Upper lobe of left lung (tissue), 4 donors: ENCODE results near the gene MAMSTR.

Source experiments
- EP300 ChIP-seq, 4 donors: sonication (generic); formaldehyde crosslinking; IDR thresholded peaks; one replicate each; pipeline ENCODE4 v1.5.1; 2017; ENCODE audit warnings: antibody characterized with exemption in 4 of 4, control low read depth in 2 of 4
- POLR2A ChIP-seq, 4 donors: fragments of 450-650 bp; IDR thresholded peaks; one replicate each; pipeline ENCODE4 v1.5.1; 2016 to 2017; ENCODE audit warnings: antibody characterized with exemption in 4 of 4, mild to moderate bottlenecking in 2 of 4
- POLR2AphosphoS5 ChIP-seq, 2 donors: sonication (generic); formaldehyde crosslinking; IDR thresholded peaks; one replicate each; pipeline ENCODE4 v1.5.1; 2017; ENCODE audit warnings: antibody characterized with exemption in 2 of 2
- TF ChIP-seq, protein P1 (sequence below), 6 experiments: fragments of 450-650 bp in 4 of 6; fragments of 200-600 bp in 2 of 6; sonication (generic) in 2 of 6; IDR thresholded peaks; one replicate each; pipeline ENCODE4 v1.5.1; 2016 to 2019; ENCODE audit warnings: antibody characterized with exemption in 6 of 6

DNA sequence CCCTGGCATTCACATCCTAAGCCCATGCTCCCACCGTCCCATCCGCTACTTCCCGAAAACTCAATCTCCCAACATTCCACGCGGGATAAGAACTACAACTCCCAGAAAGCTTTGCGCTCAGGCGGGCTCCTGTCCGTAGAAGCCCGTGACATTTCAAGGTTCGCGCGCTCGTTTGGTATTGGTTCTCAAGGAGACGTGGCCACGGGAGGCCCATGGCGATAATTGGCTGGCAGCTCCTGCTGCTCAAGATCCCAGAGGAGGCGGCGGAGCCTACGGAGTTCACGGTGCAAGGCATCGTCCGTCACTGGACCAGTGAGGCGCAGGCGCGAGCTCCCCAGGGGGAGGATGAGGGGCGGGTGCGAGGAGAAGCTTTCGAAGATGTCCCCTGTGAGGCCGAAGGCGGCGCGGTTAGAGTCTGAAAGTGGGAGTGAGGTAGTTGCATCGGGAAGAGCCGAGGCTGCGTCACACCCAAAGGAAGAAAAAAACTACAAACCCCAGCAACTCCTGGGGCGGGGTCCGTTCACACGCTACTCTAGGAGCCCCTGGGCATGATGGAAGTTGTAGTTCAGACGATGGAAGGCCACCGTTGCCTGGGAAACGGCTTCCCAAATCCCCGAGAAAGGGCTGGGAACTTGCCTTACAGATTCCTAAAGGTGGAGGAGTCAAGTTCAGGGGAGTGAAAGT is 1.2 kb upstream of the MAMSTR start:
- TF ChIP-seq, protein P1, sequence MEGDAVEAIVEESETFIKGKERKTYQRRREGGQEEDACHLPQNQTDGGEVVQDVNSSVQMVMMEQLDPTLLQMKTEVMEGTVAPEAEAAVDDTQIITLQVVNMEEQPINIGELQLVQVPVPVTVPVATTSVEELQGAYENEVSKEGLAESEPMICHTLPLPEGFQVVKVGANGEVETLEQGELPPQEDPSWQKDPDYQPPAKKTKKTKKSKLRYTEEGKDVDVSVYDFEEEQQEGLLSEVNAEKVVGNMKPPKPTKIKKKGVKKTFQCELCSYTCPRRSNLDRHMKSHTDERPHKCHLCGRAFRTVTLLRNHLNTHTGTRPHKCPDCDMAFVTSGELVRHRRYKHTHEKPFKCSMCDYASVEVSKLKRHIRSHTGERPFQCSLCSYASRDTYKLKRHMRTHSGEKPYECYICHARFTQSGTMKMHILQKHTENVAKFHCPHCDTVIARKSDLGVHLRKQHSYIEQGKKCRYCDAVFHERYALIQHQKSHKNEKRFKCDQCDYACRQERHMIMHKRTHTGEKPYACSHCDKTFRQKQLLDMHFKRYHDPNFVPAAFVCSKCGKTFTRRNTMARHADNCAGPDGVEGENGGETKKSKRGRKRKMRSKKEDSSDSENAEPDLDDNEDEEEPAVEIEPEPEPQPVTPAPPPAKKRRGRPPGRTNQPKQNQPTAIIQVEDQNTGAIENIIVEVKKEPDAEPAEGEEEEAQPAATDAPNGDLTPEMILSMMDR (IDR thresholded peaks at IDR 0.05) = no peak
- TF ChIP-seq POLR2A (IDR thresholded peaks at IDR 0.05) (peak in 1 of 4 donors; percentile 30), EP300 (IDR thresholded peaks at IDR 0.05) (no peak), POLR2AphosphoS5 (IDR thresholded peaks at IDR 0.05) (peak in 1 of 2 donors; percentile 45)
